ENCODE results near the gene RREB1.

DNA sequence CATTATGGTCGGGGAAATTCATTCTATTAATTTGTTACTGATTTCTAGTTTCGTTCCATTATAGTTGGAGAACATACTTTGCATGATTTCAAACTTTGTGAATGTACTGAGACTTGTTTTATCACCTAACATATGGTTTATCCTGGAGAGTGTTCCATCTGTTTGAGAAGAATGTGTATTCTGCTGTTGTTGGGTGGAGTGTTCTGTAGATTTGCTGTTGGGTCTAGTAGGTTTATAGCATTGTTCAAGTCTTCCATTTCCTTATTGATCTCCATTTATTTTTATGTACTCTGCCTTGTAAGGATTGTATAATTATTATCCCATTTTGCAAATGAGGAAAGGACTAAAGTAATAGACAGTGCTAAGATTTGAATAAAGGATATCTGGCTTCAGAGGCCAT is 85.4 kb downstream of the RREB1 start:
- TF ChIP-seq, protein P1, sequence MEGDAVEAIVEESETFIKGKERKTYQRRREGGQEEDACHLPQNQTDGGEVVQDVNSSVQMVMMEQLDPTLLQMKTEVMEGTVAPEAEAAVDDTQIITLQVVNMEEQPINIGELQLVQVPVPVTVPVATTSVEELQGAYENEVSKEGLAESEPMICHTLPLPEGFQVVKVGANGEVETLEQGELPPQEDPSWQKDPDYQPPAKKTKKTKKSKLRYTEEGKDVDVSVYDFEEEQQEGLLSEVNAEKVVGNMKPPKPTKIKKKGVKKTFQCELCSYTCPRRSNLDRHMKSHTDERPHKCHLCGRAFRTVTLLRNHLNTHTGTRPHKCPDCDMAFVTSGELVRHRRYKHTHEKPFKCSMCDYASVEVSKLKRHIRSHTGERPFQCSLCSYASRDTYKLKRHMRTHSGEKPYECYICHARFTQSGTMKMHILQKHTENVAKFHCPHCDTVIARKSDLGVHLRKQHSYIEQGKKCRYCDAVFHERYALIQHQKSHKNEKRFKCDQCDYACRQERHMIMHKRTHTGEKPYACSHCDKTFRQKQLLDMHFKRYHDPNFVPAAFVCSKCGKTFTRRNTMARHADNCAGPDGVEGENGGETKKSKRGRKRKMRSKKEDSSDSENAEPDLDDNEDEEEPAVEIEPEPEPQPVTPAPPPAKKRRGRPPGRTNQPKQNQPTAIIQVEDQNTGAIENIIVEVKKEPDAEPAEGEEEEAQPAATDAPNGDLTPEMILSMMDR (IDR thresholded peaks at IDR 0.05) = no peak
- no peak for TF ChIP-seq POLR2AphosphoS5 (IDR thresholded peaks at IDR 0.05)

All from sigmoid colon (tissue), 4 donors.